K562 (cell line): ENCODE data around the gene NKG7. TPM values are rescaled to one million over a fixed set of nuclear protein-coding genes. Genes with fewer than 3 reads are reported as not detected.

ENCODE experiments used
- CSDE1 ChIP-seq, 2 experiments: fragments of 450-650 bp; IDR thresholded peaks; 2 replicates each; pipeline ENCODE4 v1.6.1; 2016; ENCODE audit warnings: mild to moderate bottlenecking in 1 of 2
- EWSR1 ChIP-seq: fragments of 450-650 bp; IDR thresholded peaks from 2 replicates; pipeline ENCODE4 v1.6.1; 2018; ENCODE audit warnings: borderline replicate concordance, mild to moderate bottlenecking, low read depth, moderate library complexity; ENCODE audit not compliant: partially characterized antibody
- MED1 ChIP-seq: sonication (generic); formaldehyde crosslinking; IDR thresholded peaks from 2 replicates; pipeline ENCODE4 v1.8.1; 2023; ENCODE audit warnings: missing genetic modification reagents, borderline replicate concordance
- MYBL2 ChIP-seq, 2 experiments: fragments of 450-650 bp in 1 of 2; sonication (generic) in 1 of 2; formaldehyde crosslinking in 1 of 2; IDR thresholded peaks; 2 replicates each; pipeline versions ENCODE4 v1.6.1 to v1.8.1; 2017 to 2022; ENCODE audit warnings: borderline replicate concordance in 1 of 2, inconsistent platforms in 1 of 2, low read depth in 1 of 2, mild to moderate bottlenecking in 1 of 2, missing genetic modification reagents in 1 of 2, moderate library complexity in 1 of 2
- NBN ChIP-seq: fragments of 450-650 bp; IDR thresholded peaks from 2 replicates; pipeline ENCODE4 v1.6.1; 2016; ENCODE audit warnings: low read depth, mild to moderate bottlenecking
- PRPF4 ChIP-seq: fragments of 200-400 bp; formaldehyde crosslinking; IDR thresholded peaks from one replicate; pipeline ENCODE4 v1.6.1; 2017; ENCODE audit warnings: low read length, low read depth, mild to moderate bottlenecking; ENCODE audit not compliant: insufficient read depth, poor library complexity, severe bottlenecking
- SREBF1 ChIP-seq: fragments of 150-350 bp; IDR thresholded peaks from 2 replicates; pipeline ENCODE4 v1.6.1; 2014; ENCODE audit warnings: antibody characterized with exemption, low read depth, low read length, borderline replicate concordance
- TRIM28 ChIP-seq: fragments of 450-650 bp; IDR thresholded peaks from 2 replicates; pipeline ENCODE4 v1.6.1; 2017
- ZNF146 ChIP-seq: IDR thresholded peaks from one replicate; pipeline ENCODE4 v1.6.1; 2018; ENCODE audit warnings: missing compliant biosample characterization; ENCODE audit not compliant: unreplicated experiment
- ZNF197 ChIP-seq: fragments of 200-800 bp; sonication (Bioruptor generic); IDR thresholded peaks from 2 replicates; pipeline ENCODE4 v1.6.1; 2016; ENCODE audit warnings: low read depth, missing genetic modification characterization, missing compliant biosample characterization
- ZNF445 ChIP-seq: fragments of 250-450 bp; sonication (Bioruptor Pico); IDR thresholded peaks from 2 replicates; pipeline ENCODE4 v1.4.0; 2020; ENCODE audit warnings: low read depth, mild to moderate bottlenecking, moderate library complexity
- polyA plus RNA-seq, 8 experiments: library from polyadenylated mRNA; depleted of rRNA in 4 of 8; stranded (reverse) in 5 of 8; unstranded in 3 of 8; fragments of >200 nt; fragmentation: Nextera tagmentation in 2 of 8; fragmentation: Illumina TruSeq in 1 of 8; extraction: Ambion mirVana in 2 of 8; extraction: Trizol in 1 of 8; gene quantifications; 2 replicates each; pipeline versions ENCODE4 v1.2.1 to v1.2.3, GENCODE V29; 2011 to 2014; ENCODE audit warnings: inconsistent platforms in 1 of 8, missing spikeins in 1 of 8
- total RNA-seq, 7 experiments: library from RNA; depleted of rRNA in 6 of 7; stranded (reverse); fragments of >200 nt in 6 of 7; fragmentation: Illumina TruSeq in 2 of 7; extraction: Trizol in 2 of 7; gene quantifications; 2 replicates each; pipeline versions ENCODE4 v1.2.1 to v1.2.3, GENCODE V29; 2011 to 2021; ENCODE audit warnings: low replicate concordance in 1 of 7
- TF ChIP-seq, protein P1 (sequence below): fragments of 250-450 bp; sonication (Bioruptor Pico); IDR thresholded peaks from 2 replicates; pipeline ENCODE4 v1.4.0; 2020
- TF ChIP-seq, protein P2 (sequence below): sonication (generic); formaldehyde crosslinking; IDR thresholded peaks from 2 replicates; pipeline ENCODE4 v1.8.1; 2023; ENCODE audit warnings: mild to moderate bottlenecking, missing genetic modification reagents
- TF ChIP-seq, protein P3 (sequence below): fragments of 250-450 bp; sonication (Bioruptor Pico); IDR thresholded peaks from 2 replicates; pipeline ENCODE4 v1.8.0; 2021; ENCODE audit warnings: moderate library complexity, mild to moderate bottlenecking, inconsistent platforms
- TF ChIP-seq, protein P4 (sequence below): fragments of 250-450 bp; sonication (Bioruptor Pico); IDR thresholded peaks from 2 replicates; pipeline ENCODE4 v1.8.0; 2021; ENCODE audit warnings: moderate library complexity, mild to moderate bottlenecking, inconsistent platforms

NKG7 gene
- total and polyA plus RNA-seq, 9 of the 15 experiments (the other 6 are each of a cell fraction or from before 2014, with no cell fraction given) = 0.30 to 0.70 (median 0.51) TPM; not detected in 2

DNA sequence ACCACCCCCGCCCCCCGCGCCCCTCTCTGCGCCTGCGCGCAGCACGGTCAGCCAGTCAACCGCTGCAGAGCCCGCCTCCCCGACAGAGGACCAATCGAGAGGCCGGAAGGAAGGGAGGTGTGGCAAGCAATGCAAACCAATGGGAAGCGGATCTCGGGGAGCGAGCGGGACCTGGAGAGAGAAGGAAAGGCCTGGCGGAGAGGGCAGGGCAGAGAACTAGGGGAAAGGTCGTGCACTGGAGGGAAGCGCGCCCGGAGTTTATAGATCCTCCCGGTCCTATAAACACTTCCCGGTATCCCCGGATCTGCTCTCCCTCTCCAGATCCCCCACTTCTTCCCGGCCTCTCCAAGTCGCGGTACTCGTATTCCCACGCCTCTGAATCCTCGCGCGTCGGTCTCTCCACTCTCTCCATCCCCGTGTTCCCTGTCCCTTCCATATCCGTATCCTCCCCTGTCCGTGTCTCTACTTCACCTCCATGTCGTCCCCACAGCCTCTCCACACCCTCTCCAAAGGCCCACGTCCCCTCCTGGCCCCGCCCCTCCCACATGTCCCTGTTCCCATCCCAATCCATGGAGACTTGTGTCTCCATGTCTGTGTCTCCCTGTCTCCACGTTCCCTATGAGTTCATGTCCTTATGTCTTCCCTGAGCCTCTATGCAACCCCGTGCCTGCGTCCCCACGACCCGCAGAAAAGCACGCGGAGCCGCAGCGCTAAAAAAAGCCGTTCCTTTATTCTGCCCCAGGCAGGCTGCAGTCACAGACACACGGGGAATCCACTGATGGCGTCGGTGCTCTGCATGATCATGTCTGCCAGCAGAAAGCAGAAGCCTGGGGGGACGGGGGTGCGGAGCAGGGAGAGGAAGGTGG lies 5.8 kb downstream of the NKG7 start (continued):
- TF ChIP-seq MED1 = no peak
- TF ChIP-seq TRIM28 = no peak
- TF ChIP-seq, protein P1, sequence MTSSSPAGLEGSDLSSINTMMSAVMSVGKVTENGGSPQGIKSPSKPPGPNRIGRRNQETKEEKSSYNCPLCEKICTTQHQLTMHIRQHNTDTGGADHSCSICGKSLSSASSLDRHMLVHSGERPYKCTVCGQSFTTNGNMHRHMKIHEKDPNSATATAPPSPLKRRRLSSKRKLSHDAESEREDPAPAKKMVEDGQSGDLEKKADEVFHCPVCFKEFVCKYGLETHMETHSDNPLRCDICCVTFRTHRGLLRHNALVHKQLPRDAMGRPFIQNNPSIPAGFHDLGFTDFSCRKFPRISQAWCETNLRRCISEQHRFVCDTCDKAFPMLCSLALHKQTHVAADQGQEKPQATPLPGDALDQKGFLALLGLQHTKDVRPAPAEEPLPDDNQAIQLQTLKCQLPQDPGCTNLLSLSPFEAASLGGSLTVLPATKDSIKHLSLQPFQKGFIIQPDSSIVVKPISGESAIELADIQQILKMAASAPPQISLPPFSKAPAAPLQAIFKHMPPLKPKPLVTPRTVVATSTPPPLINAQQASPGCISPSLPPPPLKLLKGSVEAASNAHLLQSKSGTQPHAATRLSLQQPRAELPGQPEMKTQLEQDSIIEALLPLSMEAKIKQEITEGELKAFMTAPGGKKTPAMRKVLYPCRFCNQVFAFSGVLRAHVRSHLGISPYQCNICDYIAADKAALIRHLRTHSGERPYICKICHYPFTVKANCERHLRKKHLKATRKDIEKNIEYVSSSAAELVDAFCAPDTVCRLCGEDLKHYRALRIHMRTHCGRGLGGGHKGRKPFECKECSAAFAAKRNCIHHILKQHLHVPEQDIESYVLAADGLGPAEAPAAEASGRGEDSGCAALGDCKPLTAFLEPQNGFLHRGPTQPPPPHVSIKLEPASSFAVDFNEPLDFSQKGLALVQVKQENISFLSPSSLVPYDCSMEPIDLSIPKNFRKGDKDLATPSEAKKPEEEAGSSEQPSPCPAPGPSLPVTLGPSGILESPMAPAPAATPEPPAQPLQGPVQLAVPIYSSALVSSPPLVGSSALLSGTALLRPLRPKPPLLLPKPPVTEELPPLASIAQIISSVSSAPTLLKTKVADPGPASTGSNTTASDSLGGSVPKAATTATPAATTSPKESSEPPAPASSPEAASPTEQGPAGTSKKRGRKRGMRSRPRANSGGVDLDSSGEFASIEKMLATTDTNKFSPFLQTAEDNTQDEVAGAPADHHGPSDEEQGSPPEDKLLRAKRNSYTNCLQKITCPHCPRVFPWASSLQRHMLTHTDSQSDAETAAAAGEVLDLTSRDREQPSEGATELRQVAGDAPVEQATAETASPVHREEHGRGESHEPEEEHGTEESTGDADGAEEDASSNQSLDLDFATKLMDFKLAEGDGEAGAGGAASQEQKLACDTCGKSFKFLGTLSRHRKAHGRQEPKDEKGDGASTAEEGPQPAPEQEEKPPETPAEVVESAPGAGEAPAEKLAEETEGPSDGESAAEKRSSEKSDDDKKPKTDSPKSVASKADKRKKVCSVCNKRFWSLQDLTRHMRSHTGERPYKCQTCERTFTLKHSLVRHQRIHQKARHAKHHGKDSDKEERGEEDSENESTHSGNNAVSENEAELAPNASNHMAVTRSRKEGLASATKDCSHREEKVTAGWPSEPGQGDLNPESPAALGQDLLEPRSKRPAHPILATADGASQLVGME (CRISPR knock-in tag) = no peak
- TF ChIP-seq PRPF4 = no peak
- TF ChIP-seq, protein P2, sequence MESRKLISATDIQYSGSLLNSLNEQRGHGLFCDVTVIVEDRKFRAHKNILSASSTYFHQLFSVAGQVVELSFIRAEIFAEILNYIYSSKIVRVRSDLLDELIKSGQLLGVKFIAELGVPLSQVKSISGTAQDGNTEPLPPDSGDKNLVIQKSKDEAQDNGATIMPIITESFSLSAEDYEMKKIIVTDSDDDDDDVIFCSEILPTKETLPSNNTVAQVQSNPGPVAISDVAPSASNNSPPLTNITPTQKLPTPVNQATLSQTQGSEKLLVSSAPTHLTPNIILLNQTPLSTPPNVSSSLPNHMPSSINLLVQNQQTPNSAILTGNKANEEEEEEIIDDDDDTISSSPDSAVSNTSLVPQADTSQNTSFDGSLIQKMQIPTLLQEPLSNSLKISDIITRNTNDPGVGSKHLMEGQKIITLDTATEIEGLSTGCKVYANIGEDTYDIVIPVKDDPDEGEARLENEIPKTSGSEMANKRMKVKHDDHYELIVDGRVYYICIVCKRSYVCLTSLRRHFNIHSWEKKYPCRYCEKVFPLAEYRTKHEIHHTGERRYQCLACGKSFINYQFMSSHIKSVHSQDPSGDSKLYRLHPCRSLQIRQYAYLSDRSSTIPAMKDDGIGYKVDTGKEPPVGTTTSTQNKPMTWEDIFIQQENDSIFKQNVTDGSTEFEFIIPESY (CRISPR knock-in tag) = no peak
- TF ChIP-seq, protein P3, sequence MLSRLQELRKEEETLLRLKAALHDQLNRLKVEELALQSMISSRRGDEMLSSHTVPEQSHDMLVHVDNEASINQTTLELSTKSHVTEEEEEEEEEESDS = no peak
- TF ChIP-seq MYBL2 (IDR thresholded peaks at IDR 0.05; ENCODE audit: low read depth) = no peak
- no peak for TF ChIP-seq MYBL2 (CRISPR knock-in tag; IDR thresholded peaks at IDR 0.05; ENCODE audit: borderline replicate concordance)
- TF ChIP-seq EWSR1 = no peak
- TF ChIP-seq, protein P4, sequence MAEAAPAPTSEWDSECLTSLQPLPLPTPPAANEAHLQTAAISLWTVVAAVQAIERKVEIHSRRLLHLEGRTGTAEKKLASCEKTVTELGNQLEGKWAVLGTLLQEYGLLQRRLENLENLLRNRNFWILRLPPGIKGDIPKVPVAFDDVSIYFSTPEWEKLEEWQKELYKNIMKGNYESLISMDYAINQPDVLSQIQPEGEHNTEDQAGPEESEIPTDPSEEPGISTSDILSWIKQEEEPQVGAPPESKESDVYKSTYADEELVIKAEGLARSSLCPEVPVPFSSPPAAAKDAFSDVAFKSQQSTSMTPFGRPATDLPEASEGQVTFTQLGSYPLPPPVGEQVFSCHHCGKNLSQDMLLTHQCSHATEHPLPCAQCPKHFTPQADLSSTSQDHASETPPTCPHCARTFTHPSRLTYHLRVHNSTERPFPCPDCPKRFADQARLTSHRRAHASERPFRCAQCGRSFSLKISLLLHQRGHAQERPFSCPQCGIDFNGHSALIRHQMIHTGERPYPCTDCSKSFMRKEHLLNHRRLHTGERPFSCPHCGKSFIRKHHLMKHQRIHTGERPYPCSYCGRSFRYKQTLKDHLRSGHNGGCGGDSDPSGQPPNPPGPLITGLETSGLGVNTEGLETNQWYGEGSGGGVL (CRISPR knock-in tag) = no peak
- TF ChIP-seq SREBF1 = no peak
- peak; percentile 51; the same call in 1 of the 2 replicates for TF ChIP-seq NBN
- no peak; a peak in 1 of 4 replicates for TF ChIP-seq CSDE1 (IDR thresholded peaks at IDR 0.05)
- no peak for TF ChIP-seq ZNF197 (CRISPR knock-in tag)
- no peak for TF ChIP-seq ZNF146 (CRISPR knock-in tag)
- no peak for TF ChIP-seq ZNF445 (CRISPR knock-in tag)
